ENCODE data around the gene GABBR2. TPM values are rescaled to one million over a fixed set of nuclear protein-coding genes. Genes with fewer than 3 reads are reported as not detected.

GABBR2 gene
- total RNA-seq, 1 experiment from 2014 or later, result 6.3 TPM

GRCh38 chr9:98247831-98248657 lies 460.7 kb downstream of the GABBR2 start:
- no peak for TF ChIP-seq SIN3A (IDR thresholded peaks at IDR 0.05; ENCODE audit: borderline replicate concordance, insufficient read depth, low read depth, low read length)
- TF ChIP-seq CTCF (IDR thresholded peaks at IDR 0.05), result no peak
- TF ChIP-seq, protein P1, sequence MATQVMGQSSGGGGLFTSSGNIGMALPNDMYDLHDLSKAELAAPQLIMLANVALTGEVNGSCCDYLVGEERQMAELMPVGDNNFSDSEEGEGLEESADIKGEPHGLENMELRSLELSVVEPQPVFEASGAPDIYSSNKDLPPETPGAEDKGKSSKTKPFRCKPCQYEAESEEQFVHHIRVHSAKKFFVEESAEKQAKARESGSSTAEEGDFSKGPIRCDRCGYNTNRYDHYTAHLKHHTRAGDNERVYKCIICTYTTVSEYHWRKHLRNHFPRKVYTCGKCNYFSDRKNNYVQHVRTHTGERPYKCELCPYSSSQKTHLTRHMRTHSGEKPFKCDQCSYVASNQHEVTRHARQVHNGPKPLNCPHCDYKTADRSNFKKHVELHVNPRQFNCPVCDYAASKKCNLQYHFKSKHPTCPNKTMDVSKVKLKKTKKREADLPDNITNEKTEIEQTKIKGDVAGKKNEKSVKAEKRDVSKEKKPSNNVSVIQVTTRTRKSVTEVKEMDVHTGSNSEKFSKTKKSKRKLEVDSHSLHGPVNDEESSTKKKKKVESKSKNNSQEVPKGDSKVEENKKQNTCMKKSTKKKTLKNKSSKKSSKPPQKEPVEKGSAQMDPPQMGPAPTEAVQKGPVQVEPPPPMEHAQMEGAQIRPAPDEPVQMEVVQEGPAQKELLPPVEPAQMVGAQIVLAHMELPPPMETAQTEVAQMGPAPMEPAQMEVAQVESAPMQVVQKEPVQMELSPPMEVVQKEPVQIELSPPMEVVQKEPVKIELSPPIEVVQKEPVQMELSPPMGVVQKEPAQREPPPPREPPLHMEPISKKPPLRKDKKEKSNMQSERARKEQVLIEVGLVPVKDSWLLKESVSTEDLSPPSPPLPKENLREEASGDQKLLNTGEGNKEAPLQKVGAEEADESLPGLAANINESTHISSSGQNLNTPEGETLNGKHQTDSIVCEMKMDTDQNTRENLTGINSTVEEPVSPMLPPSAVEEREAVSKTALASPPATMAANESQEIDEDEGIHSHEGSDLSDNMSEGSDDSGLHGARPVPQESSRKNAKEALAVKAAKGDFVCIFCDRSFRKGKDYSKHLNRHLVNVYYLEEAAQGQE (IDR thresholded peaks at IDR 0.05; ENCODE audit: insufficient read depth in 1 of 2, low read depth in 2 of 2, low read length in 1 of 2), result no peak
- TF ChIP-seq TCF7L2 (IDR thresholded peaks at IDR 0.05; ENCODE audit: low read depth, low read length), result no peak
- TF ChIP-seq POLR2AphosphoS5 (IDR thresholded peaks at IDR 0.05; ENCODE audit: low read depth, low read length), result no peak
- no peaks in the 10 kb centered on the region for H3K36me3 ChIP-seq (ENCODE audit: control insufficient read depth, insufficient read depth, low read length)
- H3K4me3 ChIP-seq (ENCODE audit: low read depth in 2 of 2, low read length in 2 of 2), result no peak overlapping the region
- H3K27me3 ChIP-seq (ENCODE audit: control insufficient read depth, insufficient read depth, low read length), result no peaks in the 10 kb centered on the region
- in situ Hi-C loops (cut with HindIII; ENCODE audit: low pct_unique_long_range_greater_than_20kb, low sequenced_read_pairs) (no loop called here), intact Hi-C loops (cut with micrococcal nuclease; ENCODE audit: unreplicated experiment) (no loop called here)
- no peaks in the 10 kb centered on the region for H3K9me3 ChIP-seq (ENCODE audit: control insufficient read depth, insufficient read depth, low read depth, low read length)
- H3K4me1 ChIP-seq (ENCODE audit: control insufficient read depth, insufficient read depth, low read length), result peaks cover 13% of the 10 kb centered on the region; the same call in 1 of the 2 replicates
- no peak overlapping the region for H3K27ac ChIP-seq (ENCODE audit: low read length)
- no peak for ATAC-seq
- ChIA-PET CTCF (no interaction called here), POLR2A (no interaction called here)
- no TSS peak for BruUV-seq (replicated peaks)
- DNase-seq (ENCODE audit: low read depth, low spot score), result no peak

- TF ChIP-seq TCF7L2 (IDR thresholded peaks at IDR 0.05; ENCODE audit: low read depth, low read length) (no peak), POLR2AphosphoS5 (IDR thresholded peaks at IDR 0.05; ENCODE audit: low read depth, low read length) (no peak), SIN3A (IDR thresholded peaks at IDR 0.05; ENCODE audit: borderline replicate concordance, insufficient read depth, low read depth, low read length) (no peak), CTCF (IDR thresholded peaks at IDR 0.05) (no peak)
- TF ChIP-seq, protein P1 (IDR thresholded peaks at IDR 0.05; ENCODE audit: insufficient read depth in 1 of 2, low read depth in 2 of 2, low read length in 1 of 2), result no peak
- no peaks in the 10 kb centered on the region for H3K27me3 ChIP-seq (ENCODE audit: control insufficient read depth, insufficient read depth, low read length)
- H3K4me1 ChIP-seq (ENCODE audit: control insufficient read depth, insufficient read depth, low read length), result no peaks in the 10 kb centered on the region
- no peak overlapping the region for H3K4me3 ChIP-seq (ENCODE audit: low read depth in 2 of 2, low read length in 2 of 2)
- H3K36me3 ChIP-seq (ENCODE audit: control insufficient read depth, insufficient read depth, low read length), result no peaks in the 10 kb centered on the region
- BruUV-seq (replicated peaks), result no TSS peak
- ChIA-PET CTCF (no interaction called here), POLR2A (no interaction called here)
- no peaks in the 10 kb centered on the region for H3K9me3 ChIP-seq (ENCODE audit: control insufficient read depth, insufficient read depth, low read depth, low read length)
- no peak for DNase-seq (ENCODE audit: low read depth, low spot score)
- ATAC-seq, result no peak
- in situ Hi-C loops (cut with HindIII; ENCODE audit: low pct_unique_long_range_greater_than_20kb, low sequenced_read_pairs) (no loop called here), intact Hi-C loops (cut with micrococcal nuclease; ENCODE audit: unreplicated experiment) (no loop called here)
- H3K27ac ChIP-seq (ENCODE audit: low read length), result no peak overlapping the region
Observed at GRCh38 chr9:98242426-98242825, 466.3 kb downstream of the GABBR2 start.
